HAP-1 (cell line): Measurements from ENCODE around the gene NIFK.
A peak's percentile ranks its signal among the peaks of the same experiment; 100 is the strongest.
"Not testable (repeated sequence)": the region's sequence is repeated elsewhere in the genome, so short reads cannot be mapped to it uniquely, and the experiment has no call there.

ENCODE experiments used
- DNase-seq, 2 experiments: peaks; one replicate each; pipeline ENCODE4 v3.0.0-alpha.2; 2016 to 2020; ENCODE audit warnings: low spot score in 2 of 2
- H3K27me3 ChIP-seq: fragments of 250-450 bp; sonication (Bioruptor Pico); 2 replicates; pipeline ENCODE4 v1.5.1; 2020; ENCODE audit warnings: low read depth, mild to moderate bottlenecking, moderate library complexity
- H3K36me3 ChIP-seq: fragments of 250-450 bp; sonication (Bioruptor Pico); replicated peaks from 2 replicates; pipeline ENCODE4 v1.5.1; 2020; ENCODE audit warnings: mild to moderate bottlenecking
- H3K4me1 ChIP-seq: fragments of 250-450 bp; sonication (Bioruptor Pico); 2 replicates; pipeline ENCODE4 v1.5.1; 2020; ENCODE audit warnings: mild to moderate bottlenecking
- H3K4me3 ChIP-seq: fragments of 250-450 bp; sonication (Bioruptor Pico); 2 replicates; pipeline ENCODE4 v1.5.1; 2020; ENCODE audit warnings: mild to moderate bottlenecking, moderate library complexity
- H3K9me3 ChIP-seq: fragments of 250-450 bp; sonication (Bioruptor Pico); 2 replicates; pipeline ENCODE4 v1.5.1; 2020; ENCODE audit warnings: mild to moderate bottlenecking, moderate library complexity
- in situ Hi-C: fragments of 300-500 bp; cut with MboI; formaldehyde crosslinking; loops from 3 replicates; pipeline ENCODE4 v1.14.3; 2020; ENCODE audit warnings: low sequenced_read_pairs, inconsistent platforms, mixed read lengths

Gene NIFK

DNA sequence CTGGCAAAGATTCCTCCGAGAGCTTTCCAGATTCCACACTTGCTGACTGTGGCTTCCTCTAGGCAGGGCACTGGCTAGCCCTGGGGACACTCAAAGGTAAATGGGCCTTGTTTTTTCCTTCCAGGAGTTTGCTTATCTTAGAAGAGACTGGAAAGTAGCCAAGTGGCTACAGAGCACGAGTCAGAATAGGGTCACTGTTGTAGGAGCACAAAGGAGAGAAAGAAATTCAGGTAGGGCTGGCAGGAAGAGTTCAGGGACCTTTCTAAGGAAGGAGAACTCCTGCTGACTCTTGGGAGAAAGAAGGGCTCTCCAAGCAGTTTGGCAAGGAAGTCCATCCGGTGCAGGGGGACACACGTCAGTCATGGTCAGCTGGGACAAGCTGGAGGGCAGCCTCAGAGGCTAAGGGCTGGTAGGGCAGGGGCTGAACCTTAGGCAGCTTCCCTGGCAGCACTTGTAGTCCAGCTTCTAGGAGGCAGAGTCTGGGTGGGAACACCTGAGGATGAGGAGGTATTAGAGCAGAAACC is 39.5 kb downstream of the NIFK start:
- Histone ChIP-seq H3K36me3 (no peaks in the 10 kb centered on the region), H3K4me3 (no peak overlapping the region), H3K9me3 (no peaks in the 10 kb centered on the region), H3K27me3 (no peaks in the 10 kb centered on the region; the same call in 1 of the 2 replicates), H3K4me1 (no peaks in the 10 kb centered on the region)
- DNase-seq: no peak
- in situ Hi-C loops: no loop called here

DNA sequence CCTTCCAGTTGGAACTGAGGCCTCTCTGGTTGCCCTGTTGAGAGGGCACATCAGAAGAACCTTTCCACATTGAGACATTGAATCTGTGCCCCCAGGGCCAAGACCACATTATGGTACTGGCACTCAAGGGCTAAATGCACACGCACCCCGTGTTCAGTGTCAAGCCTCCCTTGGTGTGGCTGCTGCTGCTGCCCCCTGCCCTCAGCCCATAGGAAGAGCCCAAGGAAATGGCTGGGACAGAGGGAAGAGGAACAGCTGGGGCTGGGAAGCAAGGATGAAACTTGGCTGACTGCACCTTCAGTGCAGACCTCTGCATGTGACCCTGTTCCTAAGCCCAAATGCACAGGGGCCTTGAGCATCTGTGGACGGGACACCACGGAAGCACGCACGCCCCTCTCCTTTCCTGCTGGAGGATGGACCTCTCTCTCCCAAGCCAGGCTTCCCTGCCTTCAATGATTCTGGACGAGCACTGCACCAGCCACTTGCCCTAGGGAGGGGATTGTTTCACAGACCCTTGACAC is 40.2 kb downstream of the NIFK start:
- in situ Hi-C loops: no loop called here
- no peak for DNase-seq
- no peaks in the 10 kb centered on the region; the same call in 1 of the 2 replicates for H3K27me3 ChIP-seq
- H3K4me1 ChIP-seq: no peaks in the 10 kb centered on the region
- H3K9me3 ChIP-seq: no peaks in the 10 kb centered on the region
- no peak overlapping the region for H3K4me3 ChIP-seq
- no peaks in the 10 kb centered on the region for H3K36me3 ChIP-seq

DNA sequence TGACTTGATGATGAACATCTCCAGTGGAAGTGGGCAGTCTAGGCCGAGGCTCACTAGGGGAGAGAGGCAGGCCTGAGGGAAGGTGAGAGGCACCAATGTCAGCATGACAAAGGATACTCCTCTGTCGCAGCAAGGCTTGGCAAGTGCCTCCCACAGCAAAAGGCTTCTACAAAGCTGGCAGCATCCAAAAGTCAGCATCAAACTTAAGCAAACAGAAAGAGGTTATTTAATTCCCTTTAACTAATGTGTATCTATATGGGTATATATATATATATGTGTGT is 41.6 kb downstream of the NIFK start:
- Histone ChIP-seq H3K36me3 (no peaks in the 10 kb centered on the region), H3K4me1 (no peaks in the 10 kb centered on the region), H3K27me3 (no peaks in the 10 kb centered on the region; the same call in 1 of the 2 replicates), H3K9me3 (no peaks in the 10 kb centered on the region), H3K4me3 (no peak overlapping the region)
- DNase-seq: no peak
- in situ Hi-C loops: no loop called here

DNA sequence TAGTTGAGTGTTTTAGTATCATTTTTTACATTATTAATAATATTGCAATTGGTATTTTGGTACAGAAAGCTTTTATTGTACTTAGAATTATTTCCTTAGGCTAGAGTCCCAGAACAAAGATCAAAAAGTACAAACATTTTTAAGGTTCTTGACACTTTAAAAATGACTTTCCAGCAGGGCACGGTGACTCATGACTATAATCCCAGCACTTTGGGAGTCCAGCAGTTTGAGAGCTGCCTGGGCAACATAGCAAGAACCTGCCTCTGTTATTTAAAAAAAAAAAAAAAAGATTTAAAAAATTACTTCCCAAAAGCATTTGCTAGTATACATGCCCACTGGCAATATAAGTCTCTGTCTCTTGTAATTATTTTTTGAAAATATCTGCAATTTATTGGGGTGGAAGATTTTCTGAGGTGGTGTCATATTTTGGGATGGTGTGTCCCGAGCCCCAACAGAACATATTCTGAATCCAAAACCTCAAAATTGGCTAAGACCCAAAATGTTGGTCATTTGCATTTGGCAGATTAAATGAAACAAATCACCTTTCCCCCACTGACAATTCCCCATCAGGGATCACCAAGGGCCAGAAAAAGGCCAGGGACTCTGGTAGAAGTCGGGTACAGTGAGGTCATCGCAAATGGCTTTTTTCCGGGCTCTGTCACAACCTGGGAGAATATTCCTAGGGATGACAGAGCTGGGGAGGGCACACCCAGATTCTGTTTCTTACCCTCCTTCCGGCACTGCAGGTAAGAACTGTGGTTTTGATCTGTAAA is 42.1 kb downstream of the NIFK start:
- DNase-seq: no peak

GRCh38 chr2:121690572-121690971 is 46.1 kb downstream of the NIFK start:
- H3K27me3 ChIP-seq, DNase-seq, in situ Hi-C loops, H3K4me3 ChIP-seq, H3K9me3 ChIP-seq, H3K4me1 ChIP-seq, H3K36me3 ChIP-seq: not testable (repeated sequence)

More for the DNA sequence above, 42.1 kb downstream of the NIFK start:
- Histone ChIP-seq H3K27me3 (no peaks in the 10 kb centered on the region; the same call in 1 of the 2 replicates), H3K9me3 (no peaks in the 10 kb centered on the region), H3K4me1 (no peaks in the 10 kb centered on the region), H3K36me3 (no peaks in the 10 kb centered on the region), H3K4me3 (no peak overlapping the region)
- in situ Hi-C loops: no loop called here

DNA sequence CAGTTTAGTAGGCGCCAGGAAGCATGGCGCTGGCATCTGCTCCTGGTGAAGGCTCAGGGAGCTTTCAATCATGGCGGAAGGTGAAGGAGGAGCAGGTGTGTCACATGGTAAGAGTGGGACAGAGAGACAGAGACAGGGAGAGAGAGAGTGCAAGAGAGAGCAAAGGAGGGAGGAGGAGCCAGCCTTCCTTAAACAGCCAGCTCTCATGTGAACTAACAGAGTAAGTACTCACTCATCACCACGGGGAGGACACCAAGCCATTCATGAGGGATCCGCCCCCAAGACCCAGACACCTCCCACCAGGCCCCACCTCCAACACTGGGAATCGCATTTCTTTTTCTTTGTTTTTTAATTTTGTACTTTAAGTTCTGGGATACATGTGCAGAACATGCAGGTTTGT is 46.6 kb downstream of the NIFK start:
- Histone ChIP-seq H3K4me1 (no peaks in the 10 kb centered on the region), H3K4me3 (no peak overlapping the region), H3K36me3 (no peaks in the 10 kb centered on the region), H3K9me3 (no peaks in the 10 kb centered on the region), H3K27me3 (no peaks in the 10 kb centered on the region; the same call in 1 of the 2 replicates)
- no peak for DNase-seq
- in situ Hi-C loops: no loop called here

DNA sequence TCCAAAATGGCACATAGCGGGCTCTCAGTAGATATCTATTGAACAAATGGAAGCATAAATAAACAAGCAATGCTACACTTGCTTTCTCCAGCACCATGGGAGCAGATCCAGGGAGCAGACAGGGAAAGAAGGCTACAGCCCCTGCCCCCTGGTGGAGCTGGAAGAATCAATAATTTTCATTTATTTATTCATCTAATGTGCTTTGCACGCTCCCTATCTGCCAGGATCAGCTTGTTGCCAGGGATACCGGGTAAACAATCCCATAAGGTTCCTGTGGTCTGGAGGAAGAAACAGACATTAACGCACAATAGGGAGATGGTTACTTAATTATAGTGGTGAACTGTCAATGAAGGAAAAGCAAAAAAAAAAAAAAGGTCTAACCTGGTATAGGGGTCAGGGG is 47.3 kb downstream of the NIFK start:
- in situ Hi-C loops: no loop called here
- Histone ChIP-seq H3K36me3 (no peaks in the 10 kb centered on the region), H3K27me3 (no peaks in the 10 kb centered on the region; the same call in 1 of the 2 replicates), H3K4me1 (no peaks in the 10 kb centered on the region), H3K4me3 (no peak overlapping the region), H3K9me3 (no peaks in the 10 kb centered on the region)
- peak; percentile 49 to 67 for DNase-seq

GRCh38 chr2:121688820-121689219 is 47.9 kb downstream of the NIFK start:
- H3K4me1 ChIP-seq: no peaks in the 10 kb centered on the region
- no peaks in the 10 kb centered on the region for H3K36me3 ChIP-seq
- no peak for DNase-seq
- in situ Hi-C loops: no loop called here
- no peak overlapping the region for H3K4me3 ChIP-seq
- H3K27me3 ChIP-seq: no peaks in the 10 kb centered on the region
- H3K9me3 ChIP-seq: no peaks in the 10 kb centered on the region; the same call in 1 of the 2 replicates

DNA sequence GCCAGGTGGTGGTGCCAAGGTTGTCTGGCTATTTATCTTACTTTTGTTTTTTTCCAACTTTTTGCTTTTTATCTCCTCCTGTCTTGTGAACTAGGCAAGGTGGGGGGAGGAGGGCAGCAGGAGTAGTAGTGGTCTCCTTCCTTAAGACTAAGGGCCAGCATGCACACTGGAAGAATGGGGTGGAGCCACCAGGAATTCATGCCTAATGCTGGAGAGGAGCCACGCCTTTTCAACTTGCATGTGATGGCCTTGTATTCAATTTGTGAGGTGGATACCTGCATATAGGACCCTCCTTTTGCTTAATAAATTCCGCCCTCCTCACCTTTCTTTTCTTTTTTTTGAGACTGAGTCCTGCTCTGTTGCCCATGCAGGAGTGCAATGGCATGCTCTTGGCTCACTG is 49.8 kb downstream of the NIFK start:
- no peak for DNase-seq
- H3K36me3 ChIP-seq: no peaks in the 10 kb centered on the region
- in situ Hi-C loops: no loop called here

DNA sequence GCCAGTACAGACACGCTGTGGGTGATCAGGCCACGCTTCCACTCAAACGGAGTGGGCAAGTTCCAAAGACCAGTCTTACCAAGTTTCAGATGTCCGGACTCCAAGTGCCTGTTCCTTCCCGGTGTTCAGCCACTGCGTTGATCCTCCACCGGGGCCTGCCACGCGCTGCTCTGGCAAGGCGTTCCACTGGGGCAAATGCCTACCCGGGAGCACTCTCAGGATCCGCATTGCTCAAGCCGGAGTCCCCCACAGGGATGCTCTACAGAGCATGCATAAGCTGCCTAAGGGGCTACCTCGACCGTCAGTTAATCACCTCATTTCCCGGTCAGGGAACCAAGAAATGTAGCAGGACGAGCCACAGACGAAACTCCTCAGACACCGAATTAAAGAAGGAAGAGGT is 50.5 kb downstream of the NIFK start:
- no peaks in the 10 kb centered on the region for H3K36me3 ChIP-seq
- in situ Hi-C loops: no loop called here
- H3K27me3 ChIP-seq: no peaks in the 10 kb centered on the region
- DNase-seq: no peak
- no peaks in the 10 kb centered on the region for H3K4me1 ChIP-seq
- no peak overlapping the region for H3K4me3 ChIP-seq
- peaks cover 17% of the 10 kb centered on the region for H3K9me3 ChIP-seq

More for the DNA sequence above, 49.8 kb downstream of the NIFK start:
- H3K4me1 ChIP-seq: no peaks in the 10 kb centered on the region
- H3K4me3 ChIP-seq: no peak overlapping the region
- H3K27me3 ChIP-seq: no peaks in the 10 kb centered on the region
- peaks cover 17% of the 10 kb centered on the region for H3K9me3 ChIP-seq

GRCh38 chr2:121682396-121683298 is 54.0 kb downstream of the NIFK start:
- Histone ChIP-seq H3K4me3 (no peak overlapping the region), H3K27me3 (peaks cover 3% of the 10 kb centered on the region; the same call in 1 of the 2 replicates), H3K4me1 (peaks cover 10% of the 10 kb centered on the region), H3K9me3 (peaks cover 23% of the 10 kb centered on the region), H3K36me3 (no peaks in the 10 kb centered on the region)
- in situ Hi-C loops: no loop called here
- DNase-seq: no peak

DNA sequence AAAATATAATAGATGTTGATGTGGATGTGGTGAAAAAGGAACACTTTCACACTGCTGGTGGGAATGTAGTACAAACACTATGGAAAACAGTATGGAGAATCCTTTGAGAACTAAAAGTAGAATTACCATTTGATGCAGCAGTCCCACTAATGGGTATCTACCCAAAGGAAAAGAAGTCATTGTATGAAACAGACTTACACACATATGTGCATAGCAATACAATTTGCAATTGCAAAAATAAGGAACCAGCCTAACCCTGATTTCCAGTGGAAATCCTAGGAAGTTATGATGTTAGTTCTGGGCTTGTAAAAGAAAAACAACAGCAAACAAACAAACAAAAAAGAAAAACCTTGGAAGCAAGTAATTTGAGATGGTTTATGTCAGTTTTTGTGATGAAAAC is 58.8 kb downstream of the NIFK start:
- peaks cover 10% of the 10 kb centered on the region for H3K4me1 ChIP-seq
- H3K36me3 ChIP-seq: no peaks in the 10 kb centered on the region
- peaks cover 3% of the 10 kb centered on the region; the same call in 1 of the 2 replicates for H3K27me3 ChIP-seq
- H3K4me3 ChIP-seq: no peak overlapping the region
- H3K9me3 ChIP-seq: peaks cover 18% of the 10 kb centered on the region
- in situ Hi-C loops: no loop called here
- DNase-seq: no peak
